HG03095 (cell line): ENCODE measurements around the gene PHB1.

Experiments used
- ATAC-seq: cut with Tn5 transposase; IDR thresholded peaks from one replicate; pipeline ENCODE4 v1.9.1; 2021; ENCODE audit warnings: moderate library complexity; ENCODE audit not compliant: unreplicated experiment

PHB1 gene

DNA sequence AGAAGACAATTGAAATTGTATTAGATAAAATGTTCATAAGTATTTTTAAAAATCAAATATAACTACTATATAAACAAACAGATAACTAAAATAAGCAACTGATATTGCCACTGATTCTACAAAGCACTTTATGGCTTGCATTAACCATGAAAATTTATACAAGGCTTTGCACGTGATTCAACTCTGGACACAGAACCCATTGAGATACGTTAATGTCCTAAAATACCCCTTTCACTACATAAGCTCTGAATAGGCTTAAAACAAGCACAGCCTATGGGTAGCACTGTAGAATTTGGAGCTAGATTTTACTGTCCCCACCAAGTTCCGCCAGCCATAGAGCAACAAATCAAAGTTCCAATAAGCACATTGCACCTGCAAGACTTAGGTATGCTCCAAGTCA is 57.2 kb downstream of the PHB1 start:
- ATAC-seq: no peak

DNA sequence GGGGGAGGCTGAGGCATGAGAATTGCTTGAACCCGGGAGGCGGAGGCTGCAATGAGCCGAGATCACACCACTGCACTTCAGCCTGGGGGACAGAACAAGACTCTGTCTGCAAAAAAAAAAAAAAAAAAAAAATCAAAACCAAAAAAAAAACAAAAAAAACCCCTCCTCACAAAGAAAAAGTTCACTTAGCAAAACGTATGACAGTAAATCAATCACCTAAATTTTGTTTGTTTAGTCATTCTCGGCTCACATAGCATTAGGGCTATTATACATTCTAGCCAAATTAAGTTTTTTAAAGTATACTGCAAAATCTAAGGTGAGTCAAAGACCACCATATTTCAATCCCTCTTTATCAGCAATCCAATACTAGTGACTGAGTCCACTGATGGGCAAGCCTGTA is 58.4 kb downstream of the PHB1 start:
- ATAC-seq: no peak
